ENCODE data around the gene RAB36. TPM values are rescaled to one million over a fixed set of nuclear protein-coding genes. Genes with fewer than 3 reads are reported as not detected.

The RAB36 gene
- total and polyA plus RNA-seq, 2 donors (not counting 1 experiment from before 2014, with no cell fraction given), result 1.1 to 3.3 TPM

GRCh38 chr22:23108249-23109078 is 36.8 kb upstream of the RAB36 start:
- no peak for ATAC-seq (ENCODE audit: low read depth)
- CTCF ChIA-PET, result interaction anchor here (0.6 to 1.4 kb wide), 5 partner anchors 18 to 1391 kb away, joined by 3 to 4 read pairs (median 3); no protein-coding TSS in a partner anchor
- H3K27me3 Mint-ChIP-seq, result no peaks in the 10 kb centered on the region

More at GRCh38 chr22:23108249-23109078, 36.8 kb upstream of the RAB36 start:
- no peak overlapping the region for H3K4me3 ChIP-seq (ENCODE audit: control extremely low read depth in 1 of 5, extremely low read depth in 1 of 5, insufficient read depth in 1 of 5, low read depth in 2 of 5, low read length in 4 of 5)
- Mint-ChIP-seq H3K27ac (no peak overlapping the region), H3K9me3 (ENCODE audit: insufficient read depth) (no peaks in the 10 kb centered on the region), H3K4me1 (peaks cover 6% of the 10 kb centered on the region), H3K4me3 (no peak overlapping the region)
- no peaks in the 10 kb centered on the region for H3K79me2 ChIP-seq (ENCODE audit: control insufficient read depth, insufficient read depth, low read length)
- WGBS (ENCODE audit: insufficient coverage), result 80% methylated on average over 7 of the region's 7 CpGs
- no peaks in the 10 kb centered on the region for H3K36me3 ChIP-seq (replicated peaks in 1 of 2; ENCODE audit: control extremely low read depth in 1 of 2, control insufficient read depth in 1 of 2, extremely low read depth in 1 of 2, insufficient read depth in 2 of 2, low read length in 1 of 2)
- no peaks in the 10 kb centered on the region for H3K27me3 ChIP-seq (replicated peaks in 1 of 4; ENCODE audit: control extremely low read depth in 1 of 4, control insufficient read depth in 3 of 4, insufficient read depth in 4 of 4, low read length in 3 of 4)
- no peak overlapping the region for H2AFZ ChIP-seq (ENCODE audit: insufficient read depth, low read depth, low read length, poor library complexity, severe bottlenecking)
- TF ChIP-seq CTCF (IDR thresholded peaks at IDR 0.05) (no peak), EZH2 (IDR thresholded peaks at IDR 0.05; ENCODE audit: borderline replicate concordance, insufficient read depth, low read depth, low read length, poor library complexity, severe bottlenecking) (no peak)
- H3K9ac ChIP-seq (ENCODE audit: low read length), result no peak overlapping the region
- intact Hi-C loops (cut with micrococcal nuclease), result no loop called here
- H3K27ac ChIP-seq (ENCODE audit: low read length in 2 of 2), result no peak overlapping the region
- DNase-seq, result no peak
- no peaks in the 10 kb centered on the region for H3K4me1 ChIP-seq (ENCODE audit: control insufficient read depth in 2 of 2, insufficient read depth in 2 of 2, low read length in 2 of 2)
- no peak overlapping the region for H3K4me2 ChIP-seq (replicated peaks; ENCODE audit: low read depth, low read length, poor library complexity, severe bottlenecking)
- no peaks in the 10 kb centered on the region for H4K20me1 ChIP-seq (ENCODE audit: control insufficient read depth, insufficient read depth, low read length, poor library complexity, severe bottlenecking)
- H3K9me3 ChIP-seq (ENCODE audit: control extremely low read depth in 1 of 3, control insufficient read depth in 2 of 3, insufficient read depth in 1 of 3, low read length in 2 of 3), result no peaks in the 10 kb centered on the region
- POLR2A ChIA-PET, result no interaction called here

Data from B cell (primary cell).